Skin of body (tissue), 3 donors: ENCODE measurements around the gene AMPD2. TPM values are rescaled to one million over a fixed set of nuclear protein-coding genes. Genes with fewer than 3 reads are reported as not detected.
"Not testable (repeated sequence)": the region's sequence is repeated elsewhere in the genome, so short reads cannot be mapped to it uniquely, and the experiment has no call there.

Experiments used
- DNase-seq: peaks from one replicate; lab custom pipeline; 2025; lab: John Stamatoyannopoulos, UW
- small RNA-seq: library from RNA; depleted of rRNA; stranded (forward); fragments of <200 nt; gene quantifications from one replicate; pipeline ENCODE3, GENCODE V24; 2014; ENCODE audit warnings: low replicate concordance
- total RNA-seq: library from RNA; depleted of rRNA; stranded (reverse); fragments of >200 nt; gene quantifications from one replicate; pipeline ENCODE4 v1.2.3, GENCODE V29; 2014

The AMPD2 gene
- total RNA-seq, 1 donor from 2014 or later: 29.9 TPM

DNA sequence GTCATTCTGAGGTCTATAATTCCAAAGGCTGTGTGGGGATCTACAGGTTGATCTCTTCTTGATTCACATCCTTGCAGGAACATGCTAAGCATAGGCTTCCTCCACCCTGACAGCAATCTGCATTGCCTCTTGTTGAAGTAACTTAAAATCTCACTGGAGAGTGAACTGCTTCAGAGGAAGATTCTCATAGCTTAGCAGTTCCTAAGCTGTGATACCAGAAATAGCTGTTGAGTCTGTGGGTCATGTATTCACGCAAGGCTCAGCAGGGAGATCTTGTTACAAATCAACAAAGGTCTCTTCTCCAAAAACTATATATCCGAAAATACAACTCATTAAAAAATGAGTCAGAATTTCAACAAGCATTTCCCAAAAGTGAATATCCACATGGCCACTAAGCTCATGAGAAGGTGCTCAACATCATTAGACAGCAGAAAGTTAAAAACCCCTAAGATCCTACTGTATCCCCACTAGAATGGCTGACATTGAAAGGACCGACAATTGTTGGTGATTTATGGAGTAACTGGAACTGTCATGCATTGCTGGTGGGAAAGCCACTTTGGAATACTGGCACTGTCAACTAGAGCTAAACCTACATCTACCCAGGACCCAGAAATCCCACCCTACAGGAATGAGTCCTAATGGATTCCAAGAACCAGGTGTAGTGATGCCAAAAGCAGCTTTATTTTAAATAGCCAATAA lies 57.2 kb downstream of the AMPD2 start:
- not testable (repeated sequence) for DNase-seq

DNA sequence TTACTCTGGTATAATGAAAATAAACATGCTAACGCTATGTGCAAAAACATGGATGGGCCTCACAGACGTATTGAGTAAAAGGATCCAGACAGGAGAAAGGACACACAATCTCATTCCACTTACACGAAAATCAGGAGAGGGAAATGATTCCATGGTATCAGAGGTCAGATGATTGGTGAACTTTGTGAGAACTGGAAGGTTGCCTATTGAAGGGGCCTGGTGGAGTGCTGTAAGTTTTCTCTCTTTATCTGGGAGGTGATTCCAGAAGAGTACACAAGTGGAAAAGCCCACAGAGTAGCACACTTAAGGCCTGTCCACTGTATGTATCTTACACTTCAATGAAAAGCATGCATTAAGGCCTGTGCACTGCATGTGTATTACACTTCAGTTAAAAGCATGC lies 57.8 kb downstream of the AMPD2 start:
- no peak for DNase-seq

- not testable (repeated sequence) for DNase-seq
These were observed 59.0 kb downstream of the AMPD2 start for GRCh38 chr1:109678637-109679036.

Small RNA genes within 50 kb of the gene (small RNA-seq; reads per million reads assigned to genes)
- not detected for gene RNU6V

Other genes with a start within 250 kb of the AMPD2 start
- gene SORT1, start 221.9 kb upstream of the AMPD2 start, total RNA-seq: 30.9 TPM
- gene PSMA5, start 193.4 kb upstream of the AMPD2 start, total RNA-seq: 24.6 TPM
- gene SYPL2, start 153.3 kb upstream of the AMPD2 start, total RNA-seq: 5.7 TPM
- gene ATXN7L2, start 135.9 kb upstream of the AMPD2 start, total RNA-seq: 2.6 TPM
- 4.1 TPM for gene CYB561D1, start 125.7 kb upstream of the AMPD2 start, total RNA-seq
- gene AMIGO1, start 110.1 kb upstream of the AMPD2 start, total RNA-seq: 3.5 TPM
- gene GPR61, start 80.0 kb upstream of the AMPD2 start, total RNA-seq: under 0.01 TPM
- 11.8 TPM for gene GNAI3, start 71.2 kb upstream of the AMPD2 start, total RNA-seq
- gene GNAT2, start 221 bp upstream of the AMPD2 start, total RNA-seq: not detected
- gene GSTM4, start 36.3 kb downstream of the AMPD2 start, total RNA-seq: 10.2 TPM
- gene GSTM2, start 48.2 kb downstream of the AMPD2 start, total RNA-seq: 68.4 TPM
- gene GSTM1, start 68.0 kb downstream of the AMPD2 start, total RNA-seq: not detected
- gene GSTM5, start 92.4 kb downstream of the AMPD2 start, total RNA-seq: 12.3 TPM
- 40.7 TPM for gene GSTM3, start 121.2 kb downstream of the AMPD2 start, total RNA-seq
- not detected for gene EPS8L3, start 144.1 kb downstream of the AMPD2 start, total RNA-seq